Measurements from ENCODE around the gene TSPAN19. TPM values are rescaled to one million over a fixed set of nuclear protein-coding genes. Genes with fewer than 3 reads are reported as not detected.

TSPAN19 gene
- polyA plus RNA-seq, 1 donor (not counting 4 experiments of a cell fraction or from before 2014, with no cell fraction given) = 0.05 TPM

DNA sequence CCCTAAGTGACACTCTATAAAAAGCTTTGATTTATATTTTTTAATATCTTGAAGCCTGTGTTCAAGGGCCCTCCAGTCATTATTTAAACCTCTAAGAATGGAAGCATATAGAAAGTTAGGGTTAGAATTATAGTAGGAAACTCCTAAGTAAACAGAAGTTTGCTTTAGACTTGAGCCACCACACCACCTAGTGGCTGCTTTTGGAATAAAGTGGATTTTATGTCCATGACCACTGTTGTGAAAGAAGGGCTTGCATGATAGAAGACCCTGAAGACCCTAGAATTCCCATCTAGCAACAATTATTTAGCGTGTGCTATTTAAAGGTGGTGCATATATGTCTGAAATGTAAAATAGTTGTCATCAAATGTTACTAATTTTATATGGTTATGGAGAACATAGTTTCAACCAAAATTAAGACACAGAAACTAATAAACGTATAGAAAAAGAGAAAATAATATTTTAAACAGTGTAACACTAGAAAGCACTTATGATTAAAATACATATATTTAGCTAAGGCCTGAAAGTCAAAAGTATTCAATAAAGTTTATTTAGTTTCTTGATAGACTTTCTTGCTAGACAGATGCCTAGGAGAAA is 21.4 kb upstream of the TSPAN19 start:
- H3K4me2 ChIP-seq (ENCODE audit: control insufficient read depth, extremely low read depth, insufficient read depth, low read depth, low read length) = no peak overlapping the region
- dilution Hi-C loops (cut with MboI; ENCODE audit: extremely low pct_ligation_motif_present, low sequenced_read_pairs) = no loop called here
- no peaks in the 10 kb centered on the region for H4K20me1 ChIP-seq (ENCODE audit: control insufficient read depth, extremely low read depth, insufficient read depth, low read length)
- no peaks in the 10 kb centered on the region for H3K36me3 ChIP-seq (ENCODE audit: control insufficient read depth in 2 of 2, extremely low read depth in 1 of 2, insufficient read depth in 2 of 2, low read length in 2 of 2)
- peak; percentile 80 for FAIRE-seq
- no peak overlapping the region for H2AFZ ChIP-seq (ENCODE audit: control insufficient read depth, low read length)
- DNase-seq (ENCODE audit: low read depth, low spot score) = no peak
- H3K9ac ChIP-seq (ENCODE audit: control insufficient read depth, extremely low read depth, insufficient read depth, low read length) = no peak overlapping the region
- H3K4me1 ChIP-seq (ENCODE audit: control insufficient read depth, extremely low read depth, insufficient read depth, low read length) = no peaks in the 10 kb centered on the region
- no peaks in the 10 kb centered on the region for H3K79me2 ChIP-seq (ENCODE audit: control insufficient read depth, insufficient read depth, low read length)
- no peaks in the 10 kb centered on the region for H3K27me3 ChIP-seq (ENCODE audit: control insufficient read depth, extremely low read depth, insufficient read depth, low read length)
- TF ChIP-seq, protein P1, sequence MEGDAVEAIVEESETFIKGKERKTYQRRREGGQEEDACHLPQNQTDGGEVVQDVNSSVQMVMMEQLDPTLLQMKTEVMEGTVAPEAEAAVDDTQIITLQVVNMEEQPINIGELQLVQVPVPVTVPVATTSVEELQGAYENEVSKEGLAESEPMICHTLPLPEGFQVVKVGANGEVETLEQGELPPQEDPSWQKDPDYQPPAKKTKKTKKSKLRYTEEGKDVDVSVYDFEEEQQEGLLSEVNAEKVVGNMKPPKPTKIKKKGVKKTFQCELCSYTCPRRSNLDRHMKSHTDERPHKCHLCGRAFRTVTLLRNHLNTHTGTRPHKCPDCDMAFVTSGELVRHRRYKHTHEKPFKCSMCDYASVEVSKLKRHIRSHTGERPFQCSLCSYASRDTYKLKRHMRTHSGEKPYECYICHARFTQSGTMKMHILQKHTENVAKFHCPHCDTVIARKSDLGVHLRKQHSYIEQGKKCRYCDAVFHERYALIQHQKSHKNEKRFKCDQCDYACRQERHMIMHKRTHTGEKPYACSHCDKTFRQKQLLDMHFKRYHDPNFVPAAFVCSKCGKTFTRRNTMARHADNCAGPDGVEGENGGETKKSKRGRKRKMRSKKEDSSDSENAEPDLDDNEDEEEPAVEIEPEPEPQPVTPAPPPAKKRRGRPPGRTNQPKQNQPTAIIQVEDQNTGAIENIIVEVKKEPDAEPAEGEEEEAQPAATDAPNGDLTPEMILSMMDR (optimal IDR thresholded peaks at IDR 0.05 in 1 of 3, IDR thresholded peaks at IDR 0.05 in 1 of 3, conservative IDR thresholded peaks at IDR 0.05 in 1 of 3; ENCODE audit: extremely low read depth in 1 of 3, insufficient read depth in 2 of 3, low read length in 3 of 3) = peak; percentile 39 to 71 (median 66)
- no peak for TF ChIP-seq EZH2 (IDR thresholded peaks at IDR 0.05; ENCODE audit: low read length)
- H3K9me1 ChIP-seq (ENCODE audit: control insufficient read depth, extremely low read depth, insufficient read depth, low read length) = no peaks in the 10 kb centered on the region
- H3K27ac ChIP-seq (ENCODE audit: control insufficient read depth, insufficient read depth, low read length) = no peak overlapping the region
- H3K4me3 ChIP-seq (ENCODE audit: control insufficient read depth in 2 of 3, extremely low read depth in 1 of 3, insufficient read depth in 2 of 3, low read depth in 1 of 3, low read length in 3 of 3) = no peak overlapping the region
- no peaks in the 10 kb centered on the region for H3K9me3 ChIP-seq (ENCODE audit: control insufficient read depth, low read depth, low read length)

DNA sequence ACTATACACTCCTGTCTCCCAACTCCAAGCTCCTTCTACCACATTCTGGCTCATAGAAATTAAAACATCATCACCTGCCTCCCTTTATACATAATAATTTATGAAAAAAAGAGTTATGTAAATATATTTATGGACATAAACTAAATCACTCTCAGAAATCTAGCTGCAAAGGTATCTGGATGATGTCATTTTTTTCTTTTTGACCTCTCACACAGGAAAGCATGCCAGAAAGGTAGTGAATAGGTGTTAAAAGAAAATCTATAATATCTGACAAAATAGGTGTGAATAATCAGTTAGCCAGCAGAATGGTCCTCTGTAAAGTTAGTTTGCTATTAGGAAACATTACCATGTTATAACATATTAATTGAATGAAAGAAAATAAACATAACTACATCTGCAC is 7.8 kb upstream of the TSPAN19 start:
- no peak overlapping the region for H2AFZ ChIP-seq (ENCODE audit: control insufficient read depth, low read length)
- H3K79me2 ChIP-seq (ENCODE audit: control insufficient read depth, insufficient read depth, low read length) = no peaks in the 10 kb centered on the region
- no peak overlapping the region for H3K4me3 ChIP-seq (ENCODE audit: control insufficient read depth in 2 of 3, extremely low read depth in 1 of 3, insufficient read depth in 2 of 3, low read depth in 1 of 3, low read length in 3 of 3)
- no peaks in the 10 kb centered on the region for H3K27me3 ChIP-seq (ENCODE audit: control insufficient read depth, extremely low read depth, insufficient read depth, low read length)
- H3K9ac ChIP-seq (ENCODE audit: control insufficient read depth, extremely low read depth, insufficient read depth, low read length) = no peak overlapping the region
- no peak overlapping the region for H3K4me2 ChIP-seq (ENCODE audit: control insufficient read depth, extremely low read depth, insufficient read depth, low read depth, low read length)
- no peaks in the 10 kb centered on the region for H4K20me1 ChIP-seq (ENCODE audit: control insufficient read depth, extremely low read depth, insufficient read depth, low read length)
- H3K36me3 ChIP-seq (ENCODE audit: control insufficient read depth in 2 of 2, extremely low read depth in 1 of 2, insufficient read depth in 2 of 2, low read length in 2 of 2) = no peaks in the 10 kb centered on the region
- H3K4me1 ChIP-seq (ENCODE audit: control insufficient read depth, extremely low read depth, insufficient read depth, low read length) = no peaks in the 10 kb centered on the region
- FAIRE-seq (no peak), DNase-seq (ENCODE audit: low read depth, low spot score) (no peak)
- H3K9me1 ChIP-seq (ENCODE audit: control insufficient read depth, extremely low read depth, insufficient read depth, low read length) = no peaks in the 10 kb centered on the region
- H3K27ac ChIP-seq (ENCODE audit: control insufficient read depth, insufficient read depth, low read length) = no peak overlapping the region
- no peaks in the 10 kb centered on the region for H3K9me3 ChIP-seq (ENCODE audit: control insufficient read depth, low read depth, low read length)
- TF ChIP-seq EZH2 (IDR thresholded peaks at IDR 0.05; ENCODE audit: low read length) = no peak
- TF ChIP-seq, protein P1 (optimal IDR thresholded peaks at IDR 0.05 in 1 of 3, IDR thresholded peaks at IDR 0.05 in 1 of 3, conservative IDR thresholded peaks at IDR 0.05 in 1 of 3; ENCODE audit: extremely low read depth in 1 of 3, insufficient read depth in 2 of 3, low read length in 3 of 3) = no peak
- dilution Hi-C loops (cut with MboI; ENCODE audit: extremely low pct_ligation_motif_present, low sequenced_read_pairs) = loop anchor here (25.0 kb wide), 1 partner anchor 157 kb away; no protein-coding TSS in a partner anchor

Data from keratinocyte (primary cell).